Endothelial cell (in vitro differentiated cells): Measurements from ENCODE around the gene ANKFY1. TPM values are rescaled to one million over a fixed set of nuclear protein-coding genes. Genes with fewer than 3 reads are reported as not detected.

ENCODE experiments used
- DNase-seq: peaks from one replicate; pipeline ENCODE4 v3.0.0; 2021; ENCODE audit warnings: low spot score
- H3K27ac Mint-ChIP-seq: one replicate; pipeline ENCODE4 v1.8.0; 2021; ENCODE audit warnings: mixed read lengths, inconsistent platforms; ENCODE audit not compliant: unreplicated experiment
- H3K27me3 Mint-ChIP-seq: one replicate; pipeline ENCODE4 v1.8.0; 2021; ENCODE audit warnings: mild to moderate bottlenecking, moderate library complexity, mixed read lengths, inconsistent platforms; ENCODE audit not compliant: unreplicated experiment
- H3K36me3 Mint-ChIP-seq: one replicate; pipeline ENCODE4 v1.8.0; 2021; ENCODE audit warnings: mild to moderate bottlenecking, low read depth, mixed read lengths, inconsistent platforms; ENCODE audit not compliant: unreplicated experiment
- H3K4me1 Mint-ChIP-seq: one replicate; pipeline ENCODE4 v1.8.0; 2021; ENCODE audit warnings: mild to moderate bottlenecking, mixed read lengths, inconsistent platforms; ENCODE audit not compliant: unreplicated experiment
- H3K4me3 Mint-ChIP-seq: one replicate; pipeline ENCODE4 v1.8.0; 2021; ENCODE audit warnings: mild to moderate bottlenecking, mixed read lengths, inconsistent platforms; ENCODE audit not compliant: unreplicated experiment
- H3K9me3 Mint-ChIP-seq: one replicate; pipeline ENCODE4 v1.8.0; 2021; ENCODE audit warnings: mixed read lengths, inconsistent platforms; ENCODE audit not compliant: unreplicated experiment
- total RNA-seq: library from RNA; stranded (reverse); fragmentation: NEBNext Ultra II Directional; extraction: Animal tissue kit (Norgen Biotek cat#: 25700); gene quantifications from one replicate; pipeline ENCODE4 v1.2.1, GENCODE V29; 2021; ENCODE audit not compliant: unreplicated experiment
- TF ChIP-seq, protein P1 (sequence below): fragments of 200-600 bp; sonication (generic); IDR thresholded peaks from one replicate; pipeline ENCODE4 v1.5.0; 2021; ENCODE audit warnings: antibody characterized with exemption; ENCODE audit not compliant: unreplicated experiment

Gene ANKFY1
- total RNA-seq, 1 donor from 2014 or later = 41.6 TPM

DNA sequence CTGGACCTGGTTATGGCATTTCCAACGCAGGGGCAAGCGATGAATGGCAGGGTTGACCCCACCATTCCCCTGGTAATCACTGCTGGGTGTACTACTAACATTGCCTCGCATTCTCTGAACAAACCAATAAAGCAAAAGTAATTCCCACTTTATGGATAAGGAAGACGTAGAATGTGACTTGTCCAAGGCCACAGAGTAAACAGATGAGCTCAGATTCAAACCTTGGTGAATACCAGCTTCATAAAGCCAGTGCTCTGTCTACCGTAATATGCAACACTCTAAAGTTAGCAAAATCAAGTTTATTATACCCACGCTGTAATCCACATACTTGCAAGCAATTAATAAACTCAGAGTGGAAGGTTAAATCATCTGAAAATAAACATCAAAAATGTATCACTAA is 59.6 kb downstream of the ANKFY1 start:
- Mint-ChIP-seq H3K9me3 (no peaks in the 10 kb centered on the region), H3K27me3 (no peaks in the 10 kb centered on the region), H3K27ac (no peak overlapping the region), H3K4me1 (no peaks in the 10 kb centered on the region), H3K36me3 (peaks cover 23% of the 10 kb centered on the region), H3K4me3 (no peak overlapping the region)
- no peak for DNase-seq
- TF ChIP-seq, protein P1, sequence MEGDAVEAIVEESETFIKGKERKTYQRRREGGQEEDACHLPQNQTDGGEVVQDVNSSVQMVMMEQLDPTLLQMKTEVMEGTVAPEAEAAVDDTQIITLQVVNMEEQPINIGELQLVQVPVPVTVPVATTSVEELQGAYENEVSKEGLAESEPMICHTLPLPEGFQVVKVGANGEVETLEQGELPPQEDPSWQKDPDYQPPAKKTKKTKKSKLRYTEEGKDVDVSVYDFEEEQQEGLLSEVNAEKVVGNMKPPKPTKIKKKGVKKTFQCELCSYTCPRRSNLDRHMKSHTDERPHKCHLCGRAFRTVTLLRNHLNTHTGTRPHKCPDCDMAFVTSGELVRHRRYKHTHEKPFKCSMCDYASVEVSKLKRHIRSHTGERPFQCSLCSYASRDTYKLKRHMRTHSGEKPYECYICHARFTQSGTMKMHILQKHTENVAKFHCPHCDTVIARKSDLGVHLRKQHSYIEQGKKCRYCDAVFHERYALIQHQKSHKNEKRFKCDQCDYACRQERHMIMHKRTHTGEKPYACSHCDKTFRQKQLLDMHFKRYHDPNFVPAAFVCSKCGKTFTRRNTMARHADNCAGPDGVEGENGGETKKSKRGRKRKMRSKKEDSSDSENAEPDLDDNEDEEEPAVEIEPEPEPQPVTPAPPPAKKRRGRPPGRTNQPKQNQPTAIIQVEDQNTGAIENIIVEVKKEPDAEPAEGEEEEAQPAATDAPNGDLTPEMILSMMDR = no peak

DNA sequence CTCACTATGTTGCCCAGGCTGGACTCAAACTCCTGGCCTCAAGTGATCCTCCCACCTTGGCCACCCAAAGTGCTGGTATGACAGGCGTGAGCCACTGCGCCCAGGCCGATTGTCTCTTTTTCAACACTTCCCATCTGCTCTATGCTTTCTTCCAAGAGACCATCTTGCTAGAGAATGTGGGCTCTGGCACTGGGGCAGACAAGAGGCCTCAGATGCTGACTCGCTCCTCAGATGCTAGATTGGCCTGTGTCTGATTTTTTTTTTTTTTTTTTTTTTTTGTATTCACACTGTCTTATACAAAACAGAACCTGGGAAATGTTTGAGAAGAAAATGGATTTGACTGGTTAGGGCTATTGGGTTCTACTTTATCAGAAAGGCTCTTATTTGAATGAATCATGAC is 62.6 kb downstream of the ANKFY1 start:
- peaks cover 2% of the 10 kb centered on the region for H3K27me3 Mint-ChIP-seq
- H3K4me1 Mint-ChIP-seq = no peaks in the 10 kb centered on the region
- no peak overlapping the region for H3K27ac Mint-ChIP-seq
- H3K36me3 Mint-ChIP-seq = peaks cover 13% of the 10 kb centered on the region
- no peak for DNase-seq
- TF ChIP-seq, protein P1 = no peak
- no peaks in the 10 kb centered on the region for H3K9me3 Mint-ChIP-seq
- H3K4me3 Mint-ChIP-seq = no peak overlapping the region

DNA sequence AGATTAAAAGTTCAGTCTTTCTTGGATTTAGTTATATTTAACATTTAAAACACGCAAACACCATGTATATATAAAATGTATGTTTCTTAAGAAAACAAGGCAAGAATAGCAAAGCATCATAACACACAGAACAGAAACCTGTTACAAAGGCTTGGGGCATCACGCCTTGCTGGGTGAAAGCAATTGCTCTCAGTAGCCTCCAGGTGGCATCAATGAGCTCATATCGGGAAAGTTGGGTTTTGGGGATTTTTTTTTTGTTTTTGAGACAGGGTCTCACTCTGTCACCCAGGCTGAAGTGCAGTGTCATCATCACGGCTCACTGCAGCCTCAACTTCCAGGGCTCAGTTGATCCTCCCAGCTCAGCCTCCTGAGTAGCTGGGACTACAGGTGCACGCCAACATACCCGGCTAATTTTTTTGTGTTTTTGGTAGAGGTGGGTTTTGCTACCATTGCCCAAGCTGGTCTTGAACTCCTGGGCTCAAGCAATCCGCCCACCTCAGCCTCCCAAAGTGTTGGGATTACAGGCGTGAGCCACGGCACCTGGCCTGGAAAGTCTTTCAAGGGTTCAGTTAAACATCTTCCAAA is 63.9 kb downstream of the ANKFY1 start:
- H3K4me3 Mint-ChIP-seq = no peak overlapping the region
- DNase-seq = peak; percentile 51
- H3K27ac Mint-ChIP-seq = no peak overlapping the region

DNA sequence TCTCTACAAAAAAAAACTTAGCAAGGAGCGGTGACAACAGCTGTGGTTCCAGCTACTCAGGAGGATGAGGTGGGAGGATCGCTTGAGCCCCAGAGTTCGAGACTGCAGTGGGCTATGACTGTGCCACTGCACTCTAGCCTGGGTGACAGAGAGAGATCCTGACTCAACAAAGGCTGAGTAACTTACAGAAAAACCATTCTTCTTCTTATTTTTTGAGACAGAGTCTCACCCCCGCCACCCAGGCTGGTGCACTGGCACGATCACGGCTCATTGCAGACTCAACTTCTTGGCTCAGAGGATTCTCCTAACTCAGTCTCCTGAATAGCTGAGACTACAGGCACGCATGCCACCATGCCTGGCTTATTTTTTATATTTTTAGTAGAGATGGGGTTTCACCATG is 64.8 kb downstream of the ANKFY1 start:
- Mint-ChIP-seq H3K27ac (no peak overlapping the region), H3K4me1 (peaks cover 9% of the 10 kb centered on the region), H3K4me3 (no peak overlapping the region), H3K36me3 (peaks cover 25% of the 10 kb centered on the region), H3K27me3 (peaks cover 2% of the 10 kb centered on the region), H3K9me3 (no peaks in the 10 kb centered on the region)
- no peak for DNase-seq
- TF ChIP-seq, protein P1 = no peak

More for the DNA sequence above, 63.9 kb downstream of the ANKFY1 start:
- H3K36me3 Mint-ChIP-seq = peaks cover 20% of the 10 kb centered on the region
- peaks cover 9% of the 10 kb centered on the region for H3K4me1 Mint-ChIP-seq
- TF ChIP-seq, protein P1 = peak; percentile 67
- peaks cover 2% of the 10 kb centered on the region for H3K27me3 Mint-ChIP-seq
- no peaks in the 10 kb centered on the region for H3K9me3 Mint-ChIP-seq

DNA sequence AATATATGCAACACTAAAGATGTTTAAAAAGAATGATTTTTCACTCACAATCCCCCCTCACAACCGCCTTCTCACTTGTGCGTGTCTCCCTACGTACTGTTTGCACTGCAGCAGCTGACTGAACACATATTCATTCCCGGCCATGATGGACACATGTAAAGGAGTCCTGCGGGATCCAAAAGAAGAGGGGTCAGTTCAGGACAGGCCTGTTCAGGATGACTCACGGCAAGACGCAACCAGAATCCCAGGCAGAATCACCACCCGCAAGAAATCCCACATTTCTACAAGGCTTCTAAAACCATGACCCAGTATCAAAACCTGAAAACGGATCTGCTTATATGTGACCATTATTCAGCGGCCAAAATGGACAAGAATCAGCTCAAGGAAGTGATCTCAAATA is 68.5 kb downstream of the ANKFY1 start:
- Mint-ChIP-seq H3K27ac (no peak overlapping the region), H3K4me1 (peaks cover 9% of the 10 kb centered on the region), H3K4me3 (no peak overlapping the region), H3K9me3 (no peaks in the 10 kb centered on the region), H3K27me3 (peaks cover 2% of the 10 kb centered on the region), H3K36me3 (peaks cover 25% of the 10 kb centered on the region)
- TF ChIP-seq, protein P1 = no peak
- no peak for DNase-seq
